HG03378 (cell line): ENCODE data around the gene CCDC40.

Experiments
- ATAC-seq: cut with Tn5 transposase; IDR thresholded peaks from one replicate; pipeline ENCODE4 v1.9.1; 2021; ENCODE audit warnings: mild to moderate bottlenecking, moderate library complexity; ENCODE audit not compliant: unreplicated experiment

CCDC40 gene

GRCh38 chr17:80110927-80111701 is 74.7 kb downstream of the CCDC40 start:
- no peak for ATAC-seq

GRCh38 chr17:80111702-80112470 is 75.4 kb downstream of the CCDC40 start:
- no peak for ATAC-seq

GRCh38 chr17:80112471-80113032 is 76.1 kb downstream of the CCDC40 start:
- ATAC-seq: no peak

- ATAC-seq: no peak
Observed at GRCh38 chr17:80113033-80113484, 76.6 kb downstream of the CCDC40 start.

- no peak for ATAC-seq
Observed at GRCh38 chr17:80114758-80115157, 78.3 kb downstream of the CCDC40 start.

- no peak for ATAC-seq
Observed at GRCh38 chr17:80115159-80115558, 78.7 kb downstream of the CCDC40 start.

- ATAC-seq: no peak
Observed at GRCh38 chr17:80116276-80116920, 80.0 kb downstream of the CCDC40 start.

GRCh38 chr17:80116921-80117380 is 80.5 kb downstream of the CCDC40 start:
- no peak for ATAC-seq

GRCh38 chr17:80117491-80118401 is 81.3 kb downstream of the CCDC40 start:
- no peak for ATAC-seq

- no peak for ATAC-seq
Observed at GRCh38 chr17:80118601-80119270, 82.3 kb downstream of the CCDC40 start.

GRCh38 chr17:80119271-80119791 is 82.9 kb downstream of the CCDC40 start:
- ATAC-seq: no peak

GRCh38 chr17:80119839-80120238 is 83.4 kb downstream of the CCDC40 start:
- ATAC-seq: no peak

- no peak for ATAC-seq
Observed at GRCh38 chr17:80122026-80122575, 85.7 kb downstream of the CCDC40 start.

- no peak for ATAC-seq
Observed at GRCh38 chr17:80122926-80123505, 86.6 kb downstream of the CCDC40 start.

- no peak for ATAC-seq
Observed at GRCh38 chr17:80123791-80124190, 87.3 kb downstream of the CCDC40 start.

- no peak for ATAC-seq
Observed at GRCh38 chr17:80124351-80124981, 88.0 kb downstream of the CCDC40 start.

- no peak for ATAC-seq
Observed at GRCh38 chr17:80125656-80126448, 89.4 kb downstream of the CCDC40 start.

GRCh38 chr17:80126449-80126715 is 89.9 kb downstream of the CCDC40 start:
- ATAC-seq: no peak
